Activated T-cell treated with anti-CD3 and anti-CD28 coated beads, Interleukin-2, amount 50 U/mL, for 72 hours (primary cell): ENCODE measurements around the gene RAB40B. TPM values are rescaled to one million over a fixed set of nuclear protein-coding genes. Genes with fewer than 3 reads are reported as not detected.

Experiments used
- ATAC-seq, 2 donors: fragments of 150-1000 bp; cut with Tn5 transposase; replicated peaks in 1 of 2; 2 replicates each; pipeline ENCODE4 v1.10.0; 2021; ENCODE audit warnings: moderate library complexity in 2 of 2, mild to moderate bottlenecking in 1 of 2
- DNase-seq, 2 donors: peaks; one replicate each; pipeline ENCODE4 v3.0.0; 2021 to 2022; ENCODE audit warnings: mixed read lengths in 1 of 2
- H3K27ac Mint-ChIP-seq: one replicate; pipeline ENCODE4 v1.8.0; 2022; ENCODE audit warnings: mild to moderate bottlenecking, moderate library complexity, mixed read lengths
- H3K27me3 Mint-ChIP-seq: one replicate; pipeline ENCODE4 v1.8.0; 2022; ENCODE audit warnings: low read depth, mixed read lengths
- H3K36me3 Mint-ChIP-seq, 2 donors: one replicate each; pipeline ENCODE4 v1.8.0; 2022; ENCODE audit warnings: mixed read lengths in 2 of 2, mild to moderate bottlenecking in 1 of 2; ENCODE audit not compliant: insufficient read depth in 2 of 2
- H3K4me1 Mint-ChIP-seq: one replicate; pipeline ENCODE4 v1.8.0; 2022; ENCODE audit warnings: low read depth, mixed read lengths
- H3K4me3 Mint-ChIP-seq, 2 donors: one replicate each; pipeline ENCODE4 v1.8.0; 2022; ENCODE audit warnings: mild to moderate bottlenecking in 2 of 2, mixed read lengths in 2 of 2, moderate library complexity in 2 of 2
- H3K9me3 Mint-ChIP-seq, 2 donors: one replicate each; pipeline ENCODE4 v1.8.0; 2022; ENCODE audit warnings: mixed read lengths in 2 of 2
- total RNA-seq, 2 donors: library from RNA; stranded (reverse); gene quantifications; one replicate each; pipeline ENCODE4 v1.2.3, GENCODE V29; 2022

RAB40B gene
- total RNA-seq, 2 donors from 2014 or later = 2.5 to 3.1 TPM

DNA sequence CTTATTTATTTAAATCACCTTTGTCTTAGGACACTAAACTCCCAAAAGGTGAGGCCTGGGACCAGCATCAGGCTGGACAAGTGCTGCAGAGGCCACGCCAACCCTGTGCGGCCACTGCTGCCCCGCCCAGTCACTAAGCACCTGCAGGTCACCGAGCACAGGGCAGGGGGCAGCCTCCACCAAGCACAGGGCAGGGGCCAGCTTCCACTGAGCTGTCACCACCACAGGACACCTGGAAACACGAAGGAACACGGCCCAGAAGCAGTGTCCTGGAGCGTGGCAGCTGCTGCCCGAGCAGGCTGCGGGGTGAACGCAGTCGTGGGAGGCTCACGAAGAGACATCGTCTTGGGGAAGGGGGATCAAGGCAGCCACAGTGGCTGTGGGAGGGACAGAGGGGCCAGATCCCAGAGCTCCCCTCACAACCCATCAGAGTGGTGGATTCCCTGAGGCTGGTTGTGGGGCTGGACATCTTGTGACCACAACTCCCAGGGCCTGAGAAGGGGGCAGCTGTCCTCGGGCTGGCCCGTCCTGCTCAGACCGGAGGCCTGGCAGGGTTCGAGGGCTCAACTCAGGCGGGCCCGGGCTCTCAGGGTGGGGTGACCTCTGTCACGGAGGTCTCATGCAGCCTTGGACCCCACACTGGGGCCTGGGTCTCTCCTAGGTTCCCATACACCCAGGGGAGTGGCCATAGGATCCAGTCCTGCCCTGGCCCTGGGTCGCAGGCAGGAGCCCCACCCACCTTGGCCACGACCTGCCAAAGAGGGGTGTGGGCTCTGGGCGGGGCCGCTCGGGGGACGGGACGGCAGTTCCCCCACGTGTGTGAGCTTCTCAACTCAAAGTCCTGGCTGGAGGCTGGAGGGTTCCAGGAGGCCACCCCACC is 18.7 kb downstream of the RAB40B start:
- Mint-ChIP-seq H3K27me3 (no peaks in the 10 kb centered on the region), H3K4me1 (no peaks in the 10 kb centered on the region), H3K9me3 (peaks cover 3% of the 10 kb centered on the region in 2 donors), H3K27ac (no peak overlapping the region), H3K4me3 (no peak overlapping the region), H3K36me3 (peaks cover 2 to 4% of the 10 kb centered on the region in 2 donors)
- no peak for ATAC-seq
- no peak for DNase-seq

DNA sequence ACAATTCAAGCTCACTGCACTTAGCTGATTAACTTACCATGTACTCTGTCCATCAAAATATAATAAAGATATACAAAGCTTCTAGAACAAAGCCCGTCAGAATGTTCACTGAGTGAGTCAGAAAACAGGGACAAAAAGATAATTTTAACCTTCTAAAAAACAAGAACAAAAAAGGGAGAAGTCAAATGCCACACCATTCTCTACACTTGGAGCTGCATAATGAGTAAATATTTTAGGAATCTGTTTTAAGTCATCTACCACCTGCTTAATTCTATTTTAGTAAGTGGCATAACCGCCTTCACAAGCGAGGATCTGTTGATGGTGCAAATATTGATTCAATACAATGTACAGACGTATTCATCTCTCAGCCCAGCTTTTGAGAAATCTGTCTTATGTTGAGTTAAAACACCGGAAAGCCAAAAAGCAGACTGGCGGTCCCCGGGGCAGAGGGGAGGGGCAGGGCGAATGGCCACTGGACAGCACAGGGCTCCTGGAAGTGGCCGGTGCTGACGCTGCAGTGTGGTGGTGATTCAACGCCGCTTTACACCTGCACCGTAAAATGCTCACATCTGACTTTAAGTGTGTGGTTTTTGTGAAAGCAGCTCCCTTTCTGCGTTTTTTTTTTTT is 20.1 kb downstream of the RAB40B start:
- no peak overlapping the region for H3K27ac Mint-ChIP-seq
- no peak for ATAC-seq
- H3K9me3 Mint-ChIP-seq = peaks cover 3% of the 10 kb centered on the region in 2 donors
- DNase-seq = no peak
- peaks cover 2 to 4% of the 10 kb centered on the region in 2 donors for H3K36me3 Mint-ChIP-seq
- H3K4me3 Mint-ChIP-seq = no peak overlapping the region
- H3K27me3 Mint-ChIP-seq = no peaks in the 10 kb centered on the region
- no peaks in the 10 kb centered on the region for H3K4me1 Mint-ChIP-seq

DNA sequence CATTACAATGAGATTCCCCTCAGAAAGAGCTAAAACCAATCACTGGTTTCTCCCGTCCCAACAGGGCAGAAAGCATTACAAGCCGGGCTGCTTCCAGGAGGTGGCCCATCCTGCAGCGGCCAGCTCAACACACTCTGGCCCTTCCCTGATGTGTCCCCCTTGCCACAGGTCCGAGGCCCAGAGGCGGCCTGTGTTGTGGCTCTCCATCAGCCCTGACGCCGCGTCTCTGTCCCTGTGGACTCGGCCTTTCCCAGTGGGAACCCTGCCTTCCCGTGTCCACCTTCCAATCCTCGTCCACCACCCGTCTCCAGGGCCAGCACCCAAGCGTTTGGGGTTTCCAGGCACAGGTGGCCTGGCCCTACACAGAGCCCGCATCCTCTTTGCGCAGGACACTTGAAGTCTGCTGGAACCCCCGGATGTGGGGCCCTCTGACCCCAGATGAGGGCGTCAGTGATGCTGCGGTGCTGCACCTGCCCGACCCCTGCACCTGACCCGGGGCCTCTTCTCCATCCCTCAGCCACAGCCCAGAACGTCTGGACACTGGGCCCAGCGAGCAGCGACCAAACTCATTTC is 21.1 kb downstream of the RAB40B start:
- Mint-ChIP-seq H3K4me1 (no peaks in the 10 kb centered on the region), H3K27ac (no peak overlapping the region), H3K36me3 (peaks cover 2 to 4% of the 10 kb centered on the region in 2 donors), H3K27me3 (no peaks in the 10 kb centered on the region), H3K9me3 (peaks cover 3% of the 10 kb centered on the region in 2 donors), H3K4me3 (no peak overlapping the region)
- DNase-seq (no peak), ATAC-seq (no peak)

DNA sequence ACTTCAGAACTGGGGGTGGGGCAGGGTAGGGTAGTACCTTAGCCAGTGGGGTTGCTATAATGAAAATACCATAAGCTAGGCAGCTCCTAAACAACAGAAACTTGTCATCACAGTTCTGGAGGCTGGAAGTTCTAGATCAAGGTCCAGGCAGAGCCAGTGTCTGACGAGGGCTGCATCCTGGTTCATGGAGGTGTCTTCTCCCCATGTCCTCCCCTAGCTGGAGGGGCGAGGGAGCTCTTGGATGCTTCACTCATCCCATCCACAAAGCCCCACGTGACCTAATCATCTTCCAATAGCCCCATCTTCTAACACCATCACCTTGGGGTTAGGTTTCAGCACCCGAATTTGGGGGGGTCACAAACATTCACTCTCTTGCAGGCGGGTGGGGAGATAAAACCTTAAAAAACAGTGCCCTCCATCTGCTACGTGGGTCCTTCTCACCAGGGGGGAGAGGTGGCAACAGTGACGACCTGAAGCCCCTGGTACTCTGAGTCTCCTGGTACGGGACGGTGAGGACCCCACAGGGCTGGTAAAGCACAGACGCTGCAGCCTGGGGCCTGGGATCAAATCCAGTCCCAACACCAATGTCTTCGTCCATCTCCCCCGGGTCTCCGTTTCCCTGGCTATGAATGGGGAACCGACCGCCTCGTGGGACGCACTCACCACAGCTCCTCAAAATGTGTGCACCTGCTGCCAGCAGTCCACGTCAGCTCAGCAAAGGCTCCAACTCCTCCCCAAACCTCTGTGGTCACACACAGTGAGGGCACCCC is 22.8 kb downstream of the RAB40B start:
- peaks cover 0 to 2% of the 10 kb centered on the region in 2 donors for H3K9me3 Mint-ChIP-seq
- no peaks in the 10 kb centered on the region for H3K27me3 Mint-ChIP-seq
- no peak for DNase-seq
- H3K27ac Mint-ChIP-seq = no peak overlapping the region
- H3K4me3 Mint-ChIP-seq = no peak overlapping the region
- H3K36me3 Mint-ChIP-seq = no peaks in the 10 kb centered on the region
- H3K4me1 Mint-ChIP-seq = no peaks in the 10 kb centered on the region
- ATAC-seq = no peak

DNA sequence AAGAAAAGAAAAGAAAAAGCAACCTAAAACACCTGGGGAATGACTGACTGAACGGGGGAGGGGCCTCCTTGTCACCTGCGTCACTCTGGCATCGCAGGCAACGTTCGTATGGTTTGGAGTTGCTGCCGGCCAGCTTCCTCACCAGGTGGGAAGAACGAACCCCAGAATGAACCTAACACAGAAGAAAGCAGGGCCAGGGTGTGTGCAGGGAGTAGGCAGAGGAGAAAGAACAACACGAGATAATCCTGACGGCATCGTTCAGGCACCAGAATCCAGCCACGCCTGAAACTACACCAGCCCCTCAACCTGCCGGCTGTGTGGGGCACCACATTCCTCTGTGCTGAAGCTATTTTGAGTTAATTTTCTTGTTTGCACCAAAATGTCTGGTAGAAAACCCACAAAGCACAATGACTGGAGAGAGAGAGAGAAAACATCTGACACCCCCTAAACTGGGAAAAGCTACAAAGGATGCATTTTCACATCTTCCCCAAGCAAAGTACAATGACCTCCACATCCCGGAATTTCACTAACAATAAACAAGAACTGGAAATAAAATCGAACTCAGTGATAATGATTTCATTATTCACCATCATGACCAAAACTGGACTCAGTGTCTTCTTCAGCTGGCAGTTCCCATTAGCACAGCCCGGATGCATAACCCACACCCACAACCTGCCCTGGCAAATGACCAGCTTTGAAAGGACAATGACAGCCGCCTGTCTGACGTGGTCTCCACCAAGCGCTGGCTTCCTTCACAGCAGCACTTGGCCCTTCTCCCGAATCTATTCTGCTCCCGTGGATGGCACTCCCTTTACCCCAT is 23.6 kb downstream of the RAB40B start:
- ATAC-seq (no peak), DNase-seq (no peak)
- Mint-ChIP-seq H3K36me3 (no peaks in the 10 kb centered on the region), H3K4me3 (no peak overlapping the region), H3K4me1 (no peaks in the 10 kb centered on the region), H3K9me3 (peaks cover 0 to 2% of the 10 kb centered on the region in 2 donors), H3K27me3 (no peaks in the 10 kb centered on the region), H3K27ac (no peak overlapping the region)

DNA sequence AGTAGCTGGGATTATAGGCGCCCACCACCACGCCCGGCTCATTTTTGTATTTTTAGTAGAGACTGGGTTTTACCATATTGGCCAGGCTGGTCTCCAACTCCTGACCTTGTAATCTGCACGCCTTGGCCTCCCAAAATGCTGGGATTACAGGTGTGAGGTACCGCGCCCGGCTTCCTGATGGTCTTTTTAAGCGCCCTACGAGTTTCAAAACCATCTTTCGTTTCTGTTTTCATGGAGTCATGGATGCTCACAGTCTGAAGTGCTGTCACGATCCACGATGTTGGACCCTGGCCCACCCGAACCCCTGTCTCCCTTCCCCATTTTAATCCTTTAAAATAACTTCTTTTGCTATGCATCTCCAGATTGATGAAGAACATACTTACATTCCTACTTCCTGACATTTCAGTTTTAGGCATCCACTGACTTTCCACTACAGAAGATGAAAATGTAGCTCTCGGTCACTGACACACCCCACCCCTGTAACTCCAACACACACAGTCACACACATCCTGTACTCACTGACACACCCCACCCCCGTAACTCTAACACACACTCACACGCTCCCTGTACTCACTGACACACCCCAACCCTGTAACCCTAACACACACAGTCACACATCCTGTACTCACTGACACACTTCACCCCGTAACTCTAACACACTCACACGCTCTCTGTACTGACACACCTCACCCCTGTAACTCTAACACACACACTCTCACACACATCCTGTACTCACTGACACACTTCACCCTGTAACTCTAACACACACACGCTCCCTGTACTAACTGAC is 27.6 kb downstream of the RAB40B start:
- Mint-ChIP-seq H3K36me3 (no peaks in the 10 kb centered on the region), H3K4me1 (peaks cover 8% of the 10 kb centered on the region), H3K27me3 (no peaks in the 10 kb centered on the region), H3K27ac (no peak overlapping the region), H3K4me3 (no peak overlapping the region), H3K9me3 (peaks cover 0 to 2% of the 10 kb centered on the region in 2 donors)
- DNase-seq (no peak), ATAC-seq (no peak)

DNA sequence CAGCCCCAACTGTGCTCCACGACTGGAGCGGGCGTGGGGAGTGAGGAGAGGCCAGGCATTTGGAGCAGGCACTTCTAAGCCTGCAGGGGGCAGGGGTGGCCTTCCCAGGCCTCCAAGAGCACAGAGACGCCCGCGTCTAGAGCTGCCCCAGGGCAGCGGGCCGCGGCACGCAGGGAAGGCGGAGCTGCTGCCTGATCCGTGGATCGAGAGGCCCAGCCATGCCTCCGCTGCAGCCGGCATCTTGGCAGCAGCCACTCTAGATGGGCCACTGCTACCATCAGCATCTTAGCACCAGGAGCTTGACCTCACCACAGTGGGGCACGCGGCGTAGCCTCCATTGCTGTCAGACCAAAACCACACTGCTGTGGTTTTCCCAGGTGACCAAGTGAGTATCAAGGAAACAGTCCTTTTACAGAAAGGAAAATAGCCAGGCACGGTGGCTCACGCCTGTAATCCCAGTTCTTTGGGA is 29.8 kb downstream of the RAB40B start:
- ATAC-seq (peak; percentile 96 to 98), DNase-seq (peak; percentile 55 to 65)
- Mint-ChIP-seq H3K36me3 (no peaks in the 10 kb centered on the region), H3K4me3 (peak overlapping the region; percentile 53 to 78), H3K9me3 (peaks cover 0 to 2% of the 10 kb centered on the region in 2 donors), H3K27ac (no peak overlapping the region), H3K4me1 (peaks cover 8% of the 10 kb centered on the region), H3K27me3 (no peaks in the 10 kb centered on the region)

DNA sequence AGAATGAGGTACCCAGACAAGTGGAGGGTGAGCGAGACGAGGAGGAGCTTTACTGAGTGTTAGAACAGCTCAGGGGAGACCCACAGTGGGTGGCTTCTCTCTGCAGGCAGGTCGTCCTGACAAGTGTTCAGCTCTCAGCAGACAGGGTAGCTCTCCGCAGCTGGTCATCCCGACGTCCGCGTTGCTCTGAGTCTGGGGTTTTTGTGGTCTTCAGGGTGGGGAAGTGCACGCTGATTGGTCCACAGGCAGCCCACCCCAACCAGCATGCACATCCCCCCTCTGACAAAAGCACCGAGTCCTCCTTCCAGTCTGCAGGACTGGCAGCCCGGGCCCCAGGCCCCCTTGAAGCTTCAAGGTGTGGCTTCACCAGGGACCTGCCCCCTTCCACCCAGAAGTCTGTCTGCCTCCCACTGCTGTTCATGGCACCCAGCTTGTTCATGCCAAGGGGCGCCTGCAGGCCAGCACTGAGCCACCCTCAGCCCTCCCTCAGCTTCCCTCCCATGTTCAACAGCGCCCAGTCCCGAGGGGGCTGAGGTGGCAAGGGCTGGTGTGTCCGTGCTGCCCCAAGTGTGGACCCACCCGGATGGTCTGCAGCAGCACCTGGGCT is 30.4 kb downstream of the RAB40B start:
- Mint-ChIP-seq H3K27me3 (no peaks in the 10 kb centered on the region), H3K36me3 (no peaks in the 10 kb centered on the region), H3K9me3 (peaks cover 0 to 2% of the 10 kb centered on the region in 2 donors), H3K4me1 (peaks cover 8% of the 10 kb centered on the region), H3K27ac (no peak overlapping the region), H3K4me3 (peak overlapping the region in 1 of 2 donors; percentile 78)
- no peak for DNase-seq
- peak; percentile 28 to 32 for ATAC-seq

DNA sequence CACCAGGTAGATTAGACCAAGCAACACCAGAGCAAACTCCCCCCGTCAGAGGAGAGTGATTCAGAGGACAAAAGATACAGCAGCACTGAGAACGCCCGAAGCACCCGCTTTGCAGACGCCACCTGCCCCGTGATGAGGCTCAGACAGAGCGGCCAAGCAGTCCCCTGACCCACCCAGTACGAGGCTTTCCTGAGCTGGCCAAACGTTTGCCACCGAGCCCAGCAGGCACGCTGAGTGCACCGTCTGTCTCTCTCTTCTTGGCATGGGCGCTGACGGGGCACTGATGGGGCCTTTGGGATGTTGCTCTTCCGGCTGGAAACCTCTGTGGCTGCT is 30.9 kb downstream of the RAB40B start:
- H3K27me3 Mint-ChIP-seq = no peaks in the 10 kb centered on the region
- peaks cover 8% of the 10 kb centered on the region for H3K4me1 Mint-ChIP-seq
- DNase-seq = no peak
- peaks cover 0 to 2% of the 10 kb centered on the region in 2 donors for H3K9me3 Mint-ChIP-seq
- H3K4me3 Mint-ChIP-seq = no peak overlapping the region
- ATAC-seq = no peak
- no peaks in the 10 kb centered on the region for H3K36me3 Mint-ChIP-seq
- H3K27ac Mint-ChIP-seq = no peak overlapping the region

DNA sequence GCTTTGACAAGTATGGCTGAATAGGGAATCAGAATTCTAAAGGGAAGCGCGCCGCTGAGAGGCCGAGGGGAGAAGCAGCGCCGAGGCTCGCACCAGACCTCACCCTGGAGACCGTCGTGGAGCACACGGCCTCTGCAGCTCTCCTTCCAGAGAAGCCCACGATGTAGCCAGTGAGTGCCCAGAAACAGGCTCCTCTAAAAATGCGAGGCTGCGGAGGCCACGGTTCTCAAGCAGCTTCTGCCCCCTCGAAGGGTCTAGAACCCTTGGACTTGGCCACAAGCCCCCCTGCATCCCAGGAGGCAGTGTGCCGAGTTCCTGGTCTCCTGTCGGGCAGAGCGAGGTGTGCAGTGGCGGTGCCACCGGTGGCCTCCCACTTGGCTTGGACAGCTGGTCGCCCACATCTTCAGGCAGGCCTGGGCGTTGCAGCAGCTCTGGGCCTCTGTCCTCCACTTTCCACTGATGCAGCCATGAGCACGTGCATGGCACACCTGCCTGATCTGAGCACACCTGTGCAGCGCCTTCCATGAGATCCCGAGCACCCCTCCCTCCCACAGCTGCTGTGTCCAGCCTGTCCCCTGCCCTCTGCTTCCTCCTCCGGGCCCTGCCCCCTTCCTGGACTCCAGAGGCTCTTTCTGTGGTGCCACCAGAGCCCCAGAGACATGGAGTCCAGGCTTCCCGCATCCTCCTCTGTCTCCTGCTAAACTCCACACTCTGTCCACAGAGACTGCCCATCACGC is 31.4 kb downstream of the RAB40B start:
- Mint-ChIP-seq H3K27ac (no peak overlapping the region), H3K36me3 (no peaks in the 10 kb centered on the region), H3K4me1 (peaks cover 8% of the 10 kb centered on the region), H3K9me3 (peaks cover 0 to 2% of the 10 kb centered on the region in 2 donors), H3K27me3 (no peaks in the 10 kb centered on the region), H3K4me3 (no peak overlapping the region)
- ATAC-seq (no peak), DNase-seq (no peak)

DNA sequence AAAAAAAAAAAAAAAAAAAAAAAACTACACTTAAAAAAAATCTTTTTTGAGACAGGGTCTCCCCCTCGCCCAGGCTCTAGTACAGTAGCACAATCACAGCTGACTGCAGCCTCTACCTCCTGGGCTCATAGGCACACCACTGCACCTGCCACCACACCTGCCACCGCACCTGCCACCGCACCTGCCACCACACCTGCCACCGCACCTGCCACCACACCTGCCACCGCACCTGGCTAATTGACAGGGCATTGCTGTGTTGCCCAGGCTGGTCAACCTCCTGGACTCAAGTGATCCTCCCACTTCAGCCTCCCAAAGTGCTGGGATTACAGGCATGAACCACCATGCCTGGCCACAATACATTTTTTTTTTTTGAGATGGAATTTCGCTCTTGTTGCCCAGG is 32.6 kb downstream of the RAB40B start:
- ATAC-seq = no peak
- DNase-seq = no peak
- no peaks in the 10 kb centered on the region for H3K9me3 Mint-ChIP-seq
- H3K27me3 Mint-ChIP-seq = no peaks in the 10 kb centered on the region
- H3K27ac Mint-ChIP-seq = no peak overlapping the region
- H3K4me3 Mint-ChIP-seq = no peak overlapping the region
- H3K36me3 Mint-ChIP-seq = no peaks in the 10 kb centered on the region
- H3K4me1 Mint-ChIP-seq = peaks cover 8% of the 10 kb centered on the region
